Suprapubic skin (tissue), 4 donors: ENCODE data around the gene FEN1. TPM values are rescaled to one million over a fixed set of nuclear protein-coding genes. Genes with fewer than 3 reads are reported as not detected.

ENCODE experiments used
- DNase-seq, 2 donors: peaks; one replicate each; pipeline ENCODE4 v3.0.0-alpha.2; 2019; ENCODE audit warnings: low spot score in 2 of 2
- H3K27ac ChIP-seq: fragments of 200-600 bp; sonication (generic); one replicate; pipeline ENCODE4 v1.5.1; 2019
- H3K27me3 ChIP-seq: fragments of 200-600 bp; sonication (generic); one replicate; pipeline ENCODE4 v1.5.1; 2019
- H3K36me3 ChIP-seq: fragments of 200-600 bp; sonication (generic); one replicate; pipeline ENCODE4 v1.5.1; 2019
- H3K4me1 ChIP-seq: fragments of 200-600 bp; sonication (generic); one replicate; pipeline ENCODE4 v1.5.1; 2019
- H3K4me3 ChIP-seq: fragments of 200-600 bp; sonication (generic); one replicate; pipeline ENCODE4 v1.5.1; 2019; ENCODE audit warnings: mild to moderate bottlenecking
- H3K9me3 ChIP-seq: fragments of 200-600 bp; sonication (generic); one replicate; pipeline ENCODE4 v1.5.1; 2019
- CTCF ChIP-seq, 2 donors: fragments of 200-600 bp in 1 of 2; fragments of 450-650 bp in 1 of 2; sonication (generic) in 1 of 2; IDR thresholded peaks; one replicate each; pipeline ENCODE4 v1.5.1; 2016 to 2019; ENCODE audit warnings: antibody characterized with exemption in 2 of 2, mild to moderate bottlenecking in 1 of 2, moderate library complexity in 1 of 2
- EP300 ChIP-seq: sonication (generic); formaldehyde crosslinking; IDR thresholded peaks from one replicate; pipeline ENCODE4 v1.6.1; 2017; ENCODE audit warnings: antibody characterized with exemption
- POLR2A ChIP-seq, 2 donors: fragments of 450-650 bp; IDR thresholded peaks; one replicate each; pipeline ENCODE4 v1.6.1; 2017; ENCODE audit warnings: antibody characterized with exemption in 2 of 2, mild to moderate bottlenecking in 2 of 2, moderate library complexity in 2 of 2
- POLR2AphosphoS5 ChIP-seq, 3 donors: sonication (generic); formaldehyde crosslinking; IDR thresholded peaks; one replicate each; pipeline ENCODE4 v1.6.1; 2017; ENCODE audit warnings: antibody characterized with exemption in 3 of 3
- WGBS: methylation state at CpG from one replicate; pipeline ENCODE4 v1.1.5; 2018; 5-methylcytosine and 5-hydroxymethylcytosine counted together
- total RNA-seq, 4 donors: library from RNA; depleted of rRNA; stranded (reverse); fragments of >200 nt; gene quantifications; one replicate each; pipeline ENCODE4 v1.1.0, GENCODE V29; 2016

The FEN1 gene
- total RNA-seq, 4 donors from 2014 or later, result 6.9 to 14.0 (median 9.2) TPM

GRCh38 chr11:61781585-61781984, 11.1 kb upstream of the FEN1 start:
- Histone ChIP-seq H3K36me3 (peaks cover 34% of the 10 kb centered on the region), H3K4me1 (peaks cover 12% of the 10 kb centered on the region), H3K4me3 (no peak overlapping the region), H3K27me3 (no peaks in the 10 kb centered on the region), H3K9me3 (no peaks in the 10 kb centered on the region), H3K27ac (no peak overlapping the region)
- no CpG with 5 or more reads among the region's 5 CpGs for WGBS
- TF ChIP-seq CTCF (IDR thresholded peaks at IDR 0.05) (no peak), EP300 (no peak), POLR2AphosphoS5 (IDR thresholded peaks at IDR 0.05) (no peak), POLR2A (IDR thresholded peaks at IDR 0.05) (no peak)
- DNase-seq, result no peak

GRCh38 chr11:61782299-61782698, 10.4 kb upstream of the FEN1 start:
- H3K27ac ChIP-seq, result no peak overlapping the region
- H3K9me3 ChIP-seq, result no peaks in the 10 kb centered on the region
- H3K4me1 ChIP-seq, result peaks cover 6% of the 10 kb centered on the region
- peaks cover 40% of the 10 kb centered on the region for H3K36me3 ChIP-seq
- 75% methylated on average over 3 of the region's 3 CpGs for WGBS
- TF ChIP-seq POLR2A (IDR thresholded peaks at IDR 0.05) (no peak), EP300 (no peak), POLR2AphosphoS5 (IDR thresholded peaks at IDR 0.05) (no peak), CTCF (IDR thresholded peaks at IDR 0.05) (no peak)
- H3K27me3 ChIP-seq, result no peaks in the 10 kb centered on the region
- H3K4me3 ChIP-seq, result no peak overlapping the region
- DNase-seq, result no peak

- 75% methylated on average over 11 of the region's 11 CpGs for WGBS
- Histone ChIP-seq H3K27ac (no peak overlapping the region), H3K4me1 (peaks cover under 1% of the 10 kb centered on the region), H3K36me3 (peaks cover 45% of the 10 kb centered on the region), H3K4me3 (no peak overlapping the region), H3K27me3 (no peaks in the 10 kb centered on the region), H3K9me3 (no peaks in the 10 kb centered on the region)
- TF ChIP-seq POLR2AphosphoS5 (IDR thresholded peaks at IDR 0.05) (no peak), CTCF (IDR thresholded peaks at IDR 0.05) (no peak), EP300 (no peak), POLR2A (IDR thresholded peaks at IDR 0.05) (no peak)
- no peak for DNase-seq
These were observed 9.9 kb upstream of the FEN1 start for GRCh38 chr11:61782841-61783240.

- TF ChIP-seq POLR2A (IDR thresholded peaks at IDR 0.05), result no peak
- no peak for TF ChIP-seq POLR2AphosphoS5 (IDR thresholded peaks at IDR 0.05)
- TF ChIP-seq CTCF (IDR thresholded peaks at IDR 0.05), result no peak
- DNase-seq, result no peak
- WGBS, result 70% methylated on average over 11 of the region's 13 CpGs
- H3K4me1 ChIP-seq, result no peaks in the 10 kb centered on the region
- H3K27me3 ChIP-seq, result no peaks in the 10 kb centered on the region
- no peaks in the 10 kb centered on the region for H3K9me3 ChIP-seq
- H3K36me3 ChIP-seq, result peaks cover 56% of the 10 kb centered on the region
- H3K4me3 ChIP-seq, result no peak overlapping the region
- H3K27ac ChIP-seq, result no peak overlapping the region
These were observed 8.8 kb upstream of the FEN1 start for GRCh38 chr11:61783717-61784505.

GRCh38 chr11:61784506-61784805, 8.3 kb upstream of the FEN1 start:
- H3K9me3 ChIP-seq, result no peaks in the 10 kb centered on the region
- H3K4me1 ChIP-seq, result no peaks in the 10 kb centered on the region
- H3K36me3 ChIP-seq, result peaks cover 61% of the 10 kb centered on the region
- no peak overlapping the region for H3K4me3 ChIP-seq
- 88% methylated on average over 4 of the region's 7 CpGs for WGBS
- DNase-seq, result no peak
- no peak for TF ChIP-seq CTCF (IDR thresholded peaks at IDR 0.05)
- TF ChIP-seq POLR2A (IDR thresholded peaks at IDR 0.05), result no peak
- TF ChIP-seq POLR2AphosphoS5 (IDR thresholded peaks at IDR 0.05), result no peak
- TF ChIP-seq EP300, result no peak
- H3K27ac ChIP-seq, result no peak overlapping the region
- no peaks in the 10 kb centered on the region for H3K27me3 ChIP-seq
